Loucy (cell line): ENCODE measurements around the gene ADAMTSL2.

Source experiments
- H2AFZ ChIP-seq: fragments of 200-600 bp; sonication (generic); 2 replicates; pipeline ENCODE4 v1.6.0; 2016; ENCODE audit warnings: antibody characterized with exemption, mild to moderate bottlenecking, low read length, moderate library complexity
- H3F3A ChIP-seq: fragments of 200-600 bp; 2 replicates; pipeline ENCODE4 v1.6.0; 2016; ENCODE audit warnings: antibody characterized with exemption, low read depth, mild to moderate bottlenecking
- H3K27me3 ChIP-seq: fragments of 200-600 bp; sonication (generic); 2 replicates; pipeline ENCODE4 v1.6.1; 2014; ENCODE audit warnings: low read length, mild to moderate bottlenecking; ENCODE audit not compliant: insufficient read depth, poor library complexity, severe bottlenecking
- H3K36me3 ChIP-seq: fragments of 200-600 bp; sonication (generic); 2 replicates; pipeline ENCODE4 v1.6.1; 2016; ENCODE audit warnings: low read length; ENCODE audit not compliant: insufficient read depth
- H3K4me1 ChIP-seq: fragments of 200-600 bp; sonication (generic); 2 replicates; pipeline ENCODE4 v1.5.1; 2014; ENCODE audit warnings: low read length, mild to moderate bottlenecking; ENCODE audit not compliant: insufficient read depth, poor library complexity, severe bottlenecking
- H3K4me2 ChIP-seq: fragments of 200-600 bp; sonication (generic); 2 replicates; pipeline ENCODE4 v1.6.0; 2014; ENCODE audit warnings: antibody characterized with exemption, low read length, low read depth, mild to moderate bottlenecking; ENCODE audit not compliant: poor library complexity, severe bottlenecking
- H3K4me3 ChIP-seq: fragments of 200-600 bp; sonication (generic); 2 replicates; pipeline ENCODE4 v1.5.1; 2014; ENCODE audit warnings: low read length, mild to moderate bottlenecking, mixed read lengths; ENCODE audit not compliant: poor library complexity, severe bottlenecking
- H3K79me2 ChIP-seq: fragments of 200-600 bp; sonication (generic); 2 replicates; pipeline ENCODE4 v1.6.1; 2014; ENCODE audit warnings: low read length; ENCODE audit not compliant: insufficient read depth
- H3K9ac ChIP-seq: fragments of 200-600 bp; sonication (generic); 2 replicates; pipeline ENCODE4 v1.6.0; 2014; ENCODE audit warnings: mild to moderate bottlenecking, low read depth, low read length, moderate library complexity; ENCODE audit not compliant: poor library complexity, severe bottlenecking
- H3K9me2 ChIP-seq: fragments of 200-600 bp; sonication (generic); replicated peaks from 2 replicates; pipeline ENCODE4 v1.6.1; 2016; ENCODE audit warnings: low read depth, low read length, mixed read lengths
- H3K9me3 ChIP-seq: fragments of 200-600 bp; sonication (generic); 2 replicates; pipeline ENCODE4 v1.6.1; 2014; ENCODE audit warnings: mild to moderate bottlenecking, antibody characterized with exemption, low read length, low read depth; ENCODE audit not compliant: insufficient read depth
- H4K20me1 ChIP-seq: fragments of 200-600 bp; sonication (generic); 2 replicates; pipeline ENCODE4 v1.6.0; 2014; ENCODE audit warnings: antibody characterized with exemption, low read length, mild to moderate bottlenecking; ENCODE audit not compliant: insufficient read depth, poor library complexity, severe bottlenecking
- EZH2phosphoT487 ChIP-seq: fragments of 200-600 bp; IDR thresholded peaks from 2 replicates; pipeline ENCODE4 v1.6.1; 2018; ENCODE audit warnings: antibody characterized with exemption, mild to moderate bottlenecking, moderate library complexity, borderline replicate concordance
- TF ChIP-seq, protein P1 (sequence below): fragments of 200-600 bp; sonication (generic); conservative IDR thresholded peaks from 2 replicates; pipeline ENCODE4 v1.5.1; 2014; ENCODE audit warnings: mild to moderate bottlenecking, antibody characterized with exemption, low read length

ADAMTSL2 gene

DNA sequence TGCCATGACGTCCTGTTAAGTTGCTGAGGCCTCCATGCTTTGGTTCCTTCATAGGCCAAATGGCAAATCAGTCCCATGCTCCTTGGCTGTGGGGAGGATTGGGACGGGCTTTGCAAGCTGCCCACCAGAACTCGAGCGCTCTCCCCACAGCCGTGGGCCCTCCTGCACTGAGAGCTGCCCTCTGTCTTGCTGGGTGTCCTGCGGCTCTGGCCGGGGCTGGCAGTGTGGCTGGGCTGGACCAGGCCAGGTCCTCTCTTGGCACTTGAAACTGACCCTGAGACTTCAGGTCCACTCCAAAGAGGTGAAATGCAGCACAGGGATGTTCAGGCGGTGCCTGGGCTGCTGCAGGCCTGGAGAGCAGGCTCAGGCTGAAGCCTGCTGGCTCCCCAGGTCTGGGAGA lies 16.8 kb upstream of the ADAMTSL2 start:
- Histone ChIP-seq H3K9me3 (no peaks in the 10 kb centered on the region), H3K9ac (no peak overlapping the region), H3K9me2 (no peaks in the 10 kb centered on the region), H3K4me2 (no peak overlapping the region), H3K36me3 (no peaks in the 10 kb centered on the region), H3F3A (no peaks in the 10 kb centered on the region), H3K4me3 (no peak overlapping the region), H4K20me1 (no peaks in the 10 kb centered on the region), H3K27me3 (no peaks in the 10 kb centered on the region), H3K4me1 (peaks cover 25% of the 10 kb centered on the region), H3K79me2 (no peaks in the 10 kb centered on the region), H2AFZ (no peak overlapping the region)
- TF ChIP-seq, protein P1, sequence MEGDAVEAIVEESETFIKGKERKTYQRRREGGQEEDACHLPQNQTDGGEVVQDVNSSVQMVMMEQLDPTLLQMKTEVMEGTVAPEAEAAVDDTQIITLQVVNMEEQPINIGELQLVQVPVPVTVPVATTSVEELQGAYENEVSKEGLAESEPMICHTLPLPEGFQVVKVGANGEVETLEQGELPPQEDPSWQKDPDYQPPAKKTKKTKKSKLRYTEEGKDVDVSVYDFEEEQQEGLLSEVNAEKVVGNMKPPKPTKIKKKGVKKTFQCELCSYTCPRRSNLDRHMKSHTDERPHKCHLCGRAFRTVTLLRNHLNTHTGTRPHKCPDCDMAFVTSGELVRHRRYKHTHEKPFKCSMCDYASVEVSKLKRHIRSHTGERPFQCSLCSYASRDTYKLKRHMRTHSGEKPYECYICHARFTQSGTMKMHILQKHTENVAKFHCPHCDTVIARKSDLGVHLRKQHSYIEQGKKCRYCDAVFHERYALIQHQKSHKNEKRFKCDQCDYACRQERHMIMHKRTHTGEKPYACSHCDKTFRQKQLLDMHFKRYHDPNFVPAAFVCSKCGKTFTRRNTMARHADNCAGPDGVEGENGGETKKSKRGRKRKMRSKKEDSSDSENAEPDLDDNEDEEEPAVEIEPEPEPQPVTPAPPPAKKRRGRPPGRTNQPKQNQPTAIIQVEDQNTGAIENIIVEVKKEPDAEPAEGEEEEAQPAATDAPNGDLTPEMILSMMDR: no peak
- TF ChIP-seq EZH2phosphoT487: no peak

DNA sequence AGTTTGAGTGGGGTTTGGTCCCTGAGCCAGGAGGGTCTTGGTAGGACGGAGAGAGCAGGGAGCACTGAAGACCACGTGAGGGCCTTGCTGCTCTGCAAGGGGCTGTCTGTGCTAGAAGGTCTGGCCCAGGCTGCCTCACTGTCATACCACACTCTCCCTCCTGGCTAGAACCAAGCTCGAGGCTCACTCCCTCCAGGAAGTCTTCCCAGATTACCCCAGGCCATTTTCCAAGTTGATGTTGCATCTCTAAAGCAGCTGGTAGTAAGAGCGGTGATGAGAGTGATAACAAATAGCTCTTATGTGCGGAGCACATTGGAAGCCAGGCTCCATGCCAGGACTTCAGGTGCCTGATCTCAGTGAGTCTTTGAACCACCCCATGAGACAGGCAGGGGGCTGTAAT lies 16.3 kb upstream of the ADAMTSL2 start:
- H3F3A ChIP-seq: no peaks in the 10 kb centered on the region
- H3K9ac ChIP-seq: no peak overlapping the region
- no peaks in the 10 kb centered on the region for H4K20me1 ChIP-seq
- H3K79me2 ChIP-seq: no peaks in the 10 kb centered on the region
- no peaks in the 10 kb centered on the region for H3K27me3 ChIP-seq
- no peaks in the 10 kb centered on the region for H3K9me2 ChIP-seq
- H3K4me3 ChIP-seq: no peak overlapping the region
- H3K4me2 ChIP-seq: no peak overlapping the region
- no peaks in the 10 kb centered on the region for H3K36me3 ChIP-seq
- no peak overlapping the region for H2AFZ ChIP-seq
- peaks cover 30% of the 10 kb centered on the region for H3K4me1 ChIP-seq
- TF ChIP-seq, protein P1: no peak
- TF ChIP-seq EZH2phosphoT487: no peak
- no peaks in the 10 kb centered on the region for H3K9me3 ChIP-seq

- Histone ChIP-seq H3K79me2 (no peaks in the 10 kb centered on the region), H2AFZ (no peak overlapping the region), H3F3A (no peaks in the 10 kb centered on the region), H3K4me2 (no peak overlapping the region), H3K9ac (no peak overlapping the region), H3K4me1 (peaks cover 32% of the 10 kb centered on the region), H3K9me3 (no peaks in the 10 kb centered on the region), H3K36me3 (no peaks in the 10 kb centered on the region), H3K4me3 (no peak overlapping the region), H4K20me1 (no peaks in the 10 kb centered on the region), H3K9me2 (no peaks in the 10 kb centered on the region), H3K27me3 (no peaks in the 10 kb centered on the region)
- TF ChIP-seq EZH2phosphoT487: no peak
- TF ChIP-seq, protein P1: no peak
Measured at GRCh38 chr9:133518706-133519449, 15.6 kb upstream of the ADAMTSL2 start.
